Activated T-cell treated with anti-CD3 and anti-CD28 coated beads, Interleukin-2, amount 50 U/mL, for 72 hours (primary cell): ENCODE measurements around the gene CYP3A5. TPM values are rescaled to one million over a fixed set of nuclear protein-coding genes. Genes with fewer than 3 reads are reported as not detected.
"Not testable (repeated sequence)": the region's sequence is repeated elsewhere in the genome, so short reads cannot be mapped to it uniquely, and the experiment has no call there.

ENCODE experiments used
- ATAC-seq, 2 donors: fragments of 150-1000 bp; cut with Tn5 transposase; replicated peaks in 1 of 2; 2 replicates each; pipeline ENCODE4 v1.10.0; 2021; ENCODE audit warnings: moderate library complexity in 2 of 2, mild to moderate bottlenecking in 1 of 2
- DNase-seq, 2 donors: peaks; one replicate each; pipeline ENCODE4 v3.0.0; 2021 to 2022; ENCODE audit warnings: mixed read lengths in 1 of 2
- H3K27ac Mint-ChIP-seq: one replicate; pipeline ENCODE4 v1.8.0; 2022; ENCODE audit warnings: mild to moderate bottlenecking, moderate library complexity, mixed read lengths
- H3K27me3 Mint-ChIP-seq: one replicate; pipeline ENCODE4 v1.8.0; 2022; ENCODE audit warnings: low read depth, mixed read lengths
- H3K36me3 Mint-ChIP-seq, 2 donors: one replicate each; pipeline ENCODE4 v1.8.0; 2022; ENCODE audit warnings: mixed read lengths in 2 of 2, mild to moderate bottlenecking in 1 of 2; ENCODE audit not compliant: insufficient read depth in 2 of 2
- H3K4me1 Mint-ChIP-seq: one replicate; pipeline ENCODE4 v1.8.0; 2022; ENCODE audit warnings: low read depth, mixed read lengths
- H3K4me3 Mint-ChIP-seq, 2 donors: one replicate each; pipeline ENCODE4 v1.8.0; 2022; ENCODE audit warnings: mild to moderate bottlenecking in 2 of 2, mixed read lengths in 2 of 2, moderate library complexity in 2 of 2
- H3K9me3 Mint-ChIP-seq, 2 donors: one replicate each; pipeline ENCODE4 v1.8.0; 2022; ENCODE audit warnings: mixed read lengths in 2 of 2
- total RNA-seq, 2 donors: library from RNA; stranded (reverse); gene quantifications; one replicate each; pipeline ENCODE4 v1.2.3, GENCODE V29; 2022

CYP3A5 gene
- total RNA-seq, 2 donors from 2014 or later, result 0.36 TPM; not detected in 1

DNA sequence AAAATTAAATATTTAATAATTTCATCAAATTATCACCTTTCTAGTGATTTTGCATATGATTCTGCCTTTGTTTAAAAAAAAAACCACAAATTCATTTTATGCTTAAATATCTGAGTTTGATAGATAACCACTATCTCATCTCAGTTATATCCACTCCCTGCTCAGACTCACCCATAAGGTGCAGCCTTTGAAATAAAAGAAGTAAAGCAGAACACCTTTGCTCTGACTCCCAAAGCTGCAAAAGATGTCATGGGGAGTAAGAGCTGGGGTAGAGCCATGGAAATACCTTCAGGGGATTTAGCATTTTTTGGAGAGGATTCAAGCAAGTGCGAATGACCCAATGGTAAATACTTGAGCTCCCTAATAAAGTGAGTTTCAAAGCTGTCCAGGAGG lies 15.1 kb upstream of the CYP3A5 start:
- Mint-ChIP-seq H3K27ac (no peak overlapping the region), H3K27me3 (no peaks in the 10 kb centered on the region), H3K36me3 (peaks cover 2% of the 10 kb centered on the region in 2 donors), H3K9me3 (peaks cover 0 to 5% of the 10 kb centered on the region in 2 donors), H3K4me1 (peaks cover 18% of the 10 kb centered on the region), H3K4me3 (no peak overlapping the region)
- no peak for DNase-seq
- ATAC-seq, result no peak

DNA sequence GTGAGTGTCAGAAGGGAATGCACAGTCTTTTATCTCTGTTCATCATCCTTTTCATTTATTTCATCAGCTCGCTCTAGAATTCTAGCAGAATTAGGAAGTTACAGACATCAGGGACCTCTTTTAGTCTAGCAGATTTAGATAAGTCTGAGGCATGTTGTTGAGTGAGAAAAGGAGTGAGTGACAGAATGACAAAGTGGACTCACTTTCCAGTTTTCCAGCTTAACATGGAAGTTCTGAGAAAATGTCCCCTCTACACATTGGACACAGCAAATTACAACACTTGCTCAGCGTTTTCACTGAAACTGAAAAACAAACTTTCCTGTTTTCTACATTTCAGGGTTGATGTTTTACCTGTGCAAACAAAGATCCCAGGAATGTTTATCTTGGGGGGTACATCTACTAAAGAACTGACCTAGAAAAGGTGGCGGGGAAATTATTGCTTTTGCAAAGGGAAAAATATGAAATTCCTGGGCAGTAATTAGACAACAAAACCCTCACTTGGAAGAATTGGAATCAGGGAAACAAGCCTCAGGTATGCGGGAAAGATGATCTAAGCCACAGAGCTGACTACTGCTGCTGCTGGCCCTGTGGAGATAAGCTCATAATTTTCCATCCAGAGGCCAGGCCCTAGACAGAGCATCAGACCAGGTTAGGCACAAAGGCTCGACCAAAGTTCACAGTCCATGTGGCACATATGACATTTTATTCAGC lies 14.6 kb upstream of the CYP3A5 start:
- Mint-ChIP-seq H3K4me3 (no peak overlapping the region), H3K36me3 (peaks cover 2% of the 10 kb centered on the region in 2 donors), H3K27ac (no peak overlapping the region), H3K9me3 (peaks cover 0 to 5% of the 10 kb centered on the region in 2 donors), H3K27me3 (no peaks in the 10 kb centered on the region), H3K4me1 (peaks cover 18% of the 10 kb centered on the region)
- DNase-seq (no peak), ATAC-seq (no peak)

DNA sequence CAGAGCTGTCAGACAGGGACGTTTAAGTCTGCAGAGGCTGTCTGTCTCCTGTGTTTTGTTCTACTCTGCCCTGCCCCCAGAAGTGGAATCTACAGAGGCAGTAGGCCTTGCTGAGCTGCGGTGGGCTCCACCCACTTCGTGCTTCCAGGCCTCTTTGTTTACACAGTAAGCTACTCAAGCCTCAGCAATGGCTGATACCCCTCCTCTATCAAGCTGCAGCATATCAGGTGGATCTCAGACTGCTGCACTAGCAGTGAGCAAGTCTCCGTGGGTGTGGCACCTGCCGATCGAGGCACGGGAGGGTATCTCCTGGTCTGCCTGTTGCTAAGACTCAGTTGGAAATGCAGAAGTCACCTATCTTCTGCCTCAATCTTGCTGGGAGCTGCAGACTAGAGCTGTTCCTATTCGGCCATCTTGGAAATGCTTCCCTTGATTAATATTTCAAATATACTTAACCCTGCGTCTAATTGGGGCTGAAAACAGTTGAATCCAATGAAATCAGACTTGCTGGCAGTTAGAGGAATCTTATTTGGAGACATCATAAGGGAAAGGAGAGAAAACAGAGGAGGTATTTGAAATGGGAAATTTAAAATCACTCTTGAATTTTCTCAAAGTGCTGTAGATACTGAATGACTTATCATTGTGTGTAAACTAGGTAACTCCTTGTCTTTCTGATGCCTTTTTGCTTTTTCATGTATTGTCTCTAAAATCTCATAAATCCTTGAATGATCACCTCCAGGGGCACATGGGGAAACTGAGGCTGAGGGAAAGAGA lies 13.8 kb upstream of the CYP3A5 start:
- ATAC-seq (no peak), DNase-seq (no peak)
- Mint-ChIP-seq H3K4me1 (peaks cover 12% of the 10 kb centered on the region), H3K4me3 (no peak overlapping the region), H3K27me3 (no peaks in the 10 kb centered on the region), H3K36me3 (peaks cover 2 to 5% of the 10 kb centered on the region in 2 donors), H3K9me3 (peaks cover 3 to 5% of the 10 kb centered on the region in 2 donors), H3K27ac (no peak overlapping the region)

DNA sequence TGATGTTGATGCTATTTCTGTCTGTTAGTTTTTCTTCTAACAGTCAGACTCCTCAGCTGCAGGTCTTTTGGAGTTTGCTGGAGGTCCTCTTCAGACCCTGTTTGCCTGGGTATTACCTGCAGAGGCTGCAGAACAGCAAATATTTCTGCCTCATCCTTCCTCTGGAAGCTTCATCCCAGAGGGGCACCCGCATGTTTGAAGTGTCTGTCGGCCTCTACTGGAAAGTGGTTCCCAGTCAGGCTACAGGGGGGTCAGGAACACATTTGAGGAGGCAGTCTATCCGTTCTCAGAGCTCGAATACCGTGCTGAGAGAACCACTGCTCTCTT lies 13.3 kb upstream of the CYP3A5 start:
- Mint-ChIP-seq H3K4me1 (peaks cover 12% of the 10 kb centered on the region), H3K27ac (no peak overlapping the region), H3K36me3 (peaks cover 3 to 5% of the 10 kb centered on the region in 2 donors)

DNA sequence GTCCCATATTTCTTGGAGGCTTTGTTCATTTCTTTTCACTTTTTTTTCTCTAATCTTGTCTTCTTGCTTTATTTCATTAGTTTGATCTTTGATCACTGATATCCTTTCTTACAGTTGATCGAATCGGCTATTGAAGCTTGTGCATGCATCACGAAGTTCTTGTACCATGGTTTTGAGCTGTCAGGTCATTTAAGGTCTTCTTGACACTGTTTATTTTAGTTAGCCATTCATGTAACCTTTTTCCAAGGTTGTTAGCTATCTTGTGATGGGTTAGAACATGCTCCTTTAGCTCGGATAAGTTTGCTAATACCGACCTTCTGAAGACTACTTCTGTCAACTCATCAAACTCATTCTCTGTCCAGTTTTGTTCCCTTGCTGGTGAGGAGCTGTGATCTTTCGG lies 12.8 kb upstream of the CYP3A5 start:
- DNase-seq, ATAC-seq, H3K27me3 Mint-ChIP-seq, H3K4me3 Mint-ChIP-seq, H3K27ac Mint-ChIP-seq, H3K36me3 Mint-ChIP-seq, H3K9me3 Mint-ChIP-seq: not testable (repeated sequence)
- peaks cover 12% of the 10 kb centered on the region for H3K4me1 Mint-ChIP-seq

More for the DNA sequence above, 13.3 kb upstream of the CYP3A5 start:
- DNase-seq, result no peak
- ATAC-seq, result no peak
- no peak overlapping the region for H3K4me3 Mint-ChIP-seq
- no peaks in the 10 kb centered on the region for H3K27me3 Mint-ChIP-seq
- H3K9me3 Mint-ChIP-seq, result peaks cover 3 to 5% of the 10 kb centered on the region in 2 donors

DNA sequence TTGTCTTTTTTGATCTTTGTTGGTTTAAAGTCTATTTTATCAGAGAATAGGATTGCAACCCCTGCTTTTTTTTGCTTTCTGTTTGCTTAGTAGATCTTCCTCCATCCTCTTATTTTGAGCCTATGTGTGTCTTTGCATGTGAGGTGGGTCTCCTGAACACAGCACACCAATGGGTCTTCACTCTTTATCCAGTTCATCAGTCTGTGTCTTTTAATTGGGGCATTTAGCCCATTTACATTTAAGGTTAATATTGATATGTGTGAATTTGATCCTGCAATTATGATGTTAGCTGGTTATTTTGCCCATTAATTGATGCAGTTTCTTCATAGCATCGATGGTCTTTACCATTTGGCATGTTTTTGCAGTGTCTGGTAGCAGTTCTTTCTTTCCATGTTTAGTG lies 11.9 kb upstream of the CYP3A5 start:
- not testable (repeated sequence) for H3K36me3 Mint-ChIP-seq, H3K27ac Mint-ChIP-seq, H3K27me3 Mint-ChIP-seq, DNase-seq, H3K9me3 Mint-ChIP-seq, ATAC-seq, H3K4me3 Mint-ChIP-seq
- peaks cover 12% of the 10 kb centered on the region for H3K4me1 Mint-ChIP-seq

DNA sequence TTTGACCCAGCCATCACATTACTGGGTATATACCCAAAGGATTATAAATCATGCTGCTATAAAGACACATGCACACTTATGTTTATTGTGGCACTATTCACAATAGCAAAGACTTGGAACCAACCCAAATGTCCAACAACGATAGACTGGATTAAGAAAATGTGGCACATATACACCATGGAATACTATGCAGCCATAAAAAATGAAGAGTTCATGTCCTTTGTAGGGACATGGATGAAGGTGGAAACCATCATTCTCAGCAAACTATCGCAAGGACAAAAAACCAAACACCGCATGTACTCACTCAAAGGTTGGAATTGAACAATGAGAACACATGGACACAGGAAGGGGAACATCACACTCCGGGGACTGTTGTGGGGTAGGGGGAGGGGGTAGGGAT lies 11.1 kb upstream of the CYP3A5 start:
- not testable (repeated sequence) for H3K27ac Mint-ChIP-seq, H3K36me3 Mint-ChIP-seq, H3K4me3 Mint-ChIP-seq, DNase-seq, ATAC-seq, H3K27me3 Mint-ChIP-seq, H3K9me3 Mint-ChIP-seq
- H3K4me1 Mint-ChIP-seq, result peaks cover 12% of the 10 kb centered on the region

DNA sequence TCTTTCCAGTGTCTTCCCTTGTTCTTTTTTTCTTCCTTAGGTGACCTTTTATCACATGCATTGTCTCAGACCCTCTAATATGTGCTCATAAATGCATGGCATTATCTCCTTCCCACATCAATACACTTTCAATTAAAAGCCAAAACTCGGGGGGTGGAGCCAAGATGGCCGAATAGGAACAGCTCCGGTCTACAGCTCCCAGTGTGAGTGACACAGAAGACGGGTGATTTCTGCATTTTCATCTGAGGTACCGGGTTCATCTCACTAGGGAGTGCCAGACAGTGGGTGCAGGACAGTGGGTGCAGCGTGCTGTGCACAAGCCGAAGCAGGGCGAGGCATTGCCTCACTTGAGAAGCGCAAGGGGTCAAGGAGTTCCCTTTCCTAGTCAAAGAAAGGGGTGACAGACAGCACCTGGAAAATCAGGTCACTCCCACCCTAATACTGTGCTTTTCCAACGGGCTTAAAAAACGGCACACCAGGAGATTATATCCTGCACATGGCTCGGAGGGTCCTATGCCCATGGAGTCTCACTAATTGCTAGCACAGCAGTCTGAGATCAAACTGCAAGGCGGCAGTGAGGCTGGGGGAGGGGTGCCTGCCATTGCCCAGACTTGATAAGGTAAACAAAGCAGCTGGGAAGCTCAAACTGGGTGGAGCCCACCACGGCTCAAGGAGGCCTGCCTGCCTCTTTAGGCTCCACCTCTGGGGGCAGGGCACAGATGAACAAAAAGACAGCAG lies 6.2 kb upstream of the CYP3A5 start:
- not testable (repeated sequence) for DNase-seq, H3K4me1 Mint-ChIP-seq, H3K9me3 Mint-ChIP-seq, H3K36me3 Mint-ChIP-seq, H3K27ac Mint-ChIP-seq, ATAC-seq, H3K4me3 Mint-ChIP-seq, H3K27me3 Mint-ChIP-seq

DNA sequence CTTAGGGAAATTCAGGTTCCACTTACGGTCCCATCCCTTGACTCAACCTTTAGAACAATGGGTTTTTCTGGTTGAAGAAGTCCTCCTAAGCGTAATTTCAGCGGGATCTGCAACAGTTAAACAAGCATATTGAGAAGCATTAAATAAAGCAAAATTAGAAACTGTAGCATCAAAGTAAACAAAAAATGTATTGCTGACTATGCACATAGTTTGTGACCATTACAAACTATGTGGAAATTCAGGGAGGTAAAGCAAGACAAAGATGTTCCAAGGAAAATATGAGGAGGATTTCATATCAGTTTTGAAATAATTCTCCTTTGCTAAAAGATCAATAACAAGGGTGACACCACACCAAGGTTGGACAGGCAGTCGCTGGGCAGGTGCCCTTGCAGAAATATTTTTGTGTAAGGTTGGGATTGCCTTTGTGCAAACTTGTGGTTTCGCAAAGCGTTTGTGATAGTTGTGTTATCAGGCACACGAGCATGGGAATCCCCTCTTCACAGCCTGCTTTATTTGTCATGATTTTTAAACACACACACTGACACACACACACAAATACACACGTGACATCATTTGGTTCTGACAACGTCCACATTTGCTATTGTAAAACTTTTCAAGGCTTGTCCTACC lies 5.4 kb upstream of the CYP3A5 start:
- Mint-ChIP-seq H3K4me3 (no peak overlapping the region), H3K27me3 (no peaks in the 10 kb centered on the region), H3K9me3 (peaks cover 0 to 3% of the 10 kb centered on the region in 2 donors), H3K36me3 (peaks cover 4 to 5% of the 10 kb centered on the region in 2 donors), H3K4me1 (no peaks in the 10 kb centered on the region), H3K27ac (no peak overlapping the region)
- DNase-seq (no peak), ATAC-seq (no peak)

DNA sequence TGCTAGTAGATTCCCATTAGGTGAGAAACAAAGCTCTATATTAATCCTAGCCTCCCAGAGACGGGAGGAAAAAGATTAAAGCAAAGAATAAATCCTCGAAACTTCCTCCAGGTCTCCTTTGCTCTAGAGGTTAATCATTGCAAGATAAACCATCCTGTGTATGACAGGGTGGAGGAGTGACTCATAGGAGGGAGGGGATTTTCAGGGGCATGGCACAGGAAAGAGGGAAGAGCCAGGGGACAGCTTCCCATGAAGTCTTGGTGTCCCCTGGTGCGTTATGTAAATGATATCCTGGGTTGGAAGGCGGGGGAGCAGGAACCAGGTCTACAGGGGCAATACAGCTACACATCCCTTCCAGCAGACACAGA lies 780 bp downstream of the CYP3A5 start:
- Mint-ChIP-seq H3K27ac (no peak overlapping the region), H3K9me3 (peaks cover 0 to 2% of the 10 kb centered on the region in 2 donors), H3K27me3 (no peaks in the 10 kb centered on the region), H3K36me3 (peaks cover 0 to 2% of the 10 kb centered on the region in 2 donors), H3K4me3 (no peak overlapping the region), H3K4me1 (peaks cover 29% of the 10 kb centered on the region)
- ATAC-seq, result no peak
- DNase-seq, result no peak

DNA sequence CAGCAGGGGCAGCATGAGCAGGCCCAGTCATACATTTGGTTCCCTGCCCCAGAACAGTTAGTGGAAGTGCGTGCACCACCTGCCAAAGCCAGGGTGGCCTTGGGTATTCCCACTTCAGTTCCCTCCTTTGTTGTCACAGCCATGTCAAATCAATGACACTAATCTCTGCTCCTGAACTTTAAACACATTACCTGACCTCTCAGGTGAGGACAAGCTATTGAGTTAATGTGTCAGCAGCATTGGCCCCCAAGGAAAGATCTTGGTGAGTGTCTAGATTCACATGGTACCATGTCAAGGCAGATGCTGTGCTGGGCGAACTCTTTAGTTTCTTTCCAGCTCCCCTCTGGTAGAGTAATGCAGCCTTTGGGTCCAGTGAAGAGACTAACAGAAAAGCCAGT lies 2.1 kb downstream of the CYP3A5 start:
- DNase-seq (no peak), ATAC-seq (no peak)
- no peak overlapping the region for H3K27ac Mint-ChIP-seq
- no peaks in the 10 kb centered on the region for H3K27me3 Mint-ChIP-seq
- peaks cover 29% of the 10 kb centered on the region for H3K4me1 Mint-ChIP-seq
- H3K4me3 Mint-ChIP-seq, result no peak overlapping the region
- H3K36me3 Mint-ChIP-seq, result peaks cover 0 to 2% of the 10 kb centered on the region in 2 donors
- H3K9me3 Mint-ChIP-seq, result peaks cover 0 to 2% of the 10 kb centered on the region in 2 donors

DNA sequence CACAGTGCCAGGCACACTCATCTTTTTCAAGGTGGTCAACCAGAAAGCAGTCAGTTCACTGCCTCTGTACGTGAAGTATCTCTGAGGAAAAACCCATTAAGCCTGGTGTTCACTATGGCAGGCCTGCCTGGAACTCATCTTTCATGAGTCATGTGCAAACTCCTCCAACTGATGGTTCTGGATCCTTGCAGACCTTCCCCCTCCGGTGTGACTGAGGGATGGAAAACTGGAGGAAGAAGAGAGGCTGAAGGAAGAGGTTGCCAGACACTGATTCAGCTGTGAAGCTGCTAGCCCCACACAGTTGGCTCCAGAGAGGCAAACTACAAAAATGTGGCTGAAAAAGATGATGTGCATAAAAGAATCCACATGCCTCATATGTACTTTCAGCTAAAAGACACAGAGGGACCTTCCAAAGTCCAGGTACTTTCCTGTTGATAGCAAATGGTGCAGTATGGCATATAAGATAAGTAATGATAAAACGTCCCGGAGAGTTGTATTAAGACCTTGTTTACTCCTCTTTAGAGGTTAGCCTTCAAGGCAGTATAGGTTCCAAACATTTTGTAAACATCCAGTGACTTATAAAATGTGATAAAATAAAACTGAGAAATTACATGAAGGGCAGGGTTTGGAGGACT lies 2.7 kb downstream of the CYP3A5 start:
- Mint-ChIP-seq H3K4me3 (no peak overlapping the region), H3K9me3 (peaks cover 0 to 2% of the 10 kb centered on the region in 2 donors), H3K27me3 (no peaks in the 10 kb centered on the region), H3K4me1 (peaks cover 29% of the 10 kb centered on the region), H3K36me3 (peaks cover 0 to 2% of the 10 kb centered on the region in 2 donors), H3K27ac (no peak overlapping the region)
- DNase-seq (no peak), ATAC-seq (no peak)
